Retina (tissue), 1 donor: ENCODE measurements around the gene TMEM174.

ENCODE experiments used
- DNase-seq: peaks from one replicate; pipeline ENCODE4 v3.0.0-alpha.2; 2016

TMEM174 gene, protein sequence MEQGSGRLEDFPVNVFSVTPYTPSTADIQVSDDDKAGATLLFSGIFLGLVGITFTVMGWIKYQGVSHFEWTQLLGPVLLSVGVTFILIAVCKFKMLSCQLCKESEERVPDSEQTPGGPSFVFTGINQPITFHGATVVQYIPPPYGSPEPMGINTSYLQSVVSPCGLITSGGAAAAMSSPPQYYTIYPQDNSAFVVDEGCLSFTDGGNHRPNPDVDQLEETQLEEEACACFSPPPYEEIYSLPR

DNA sequence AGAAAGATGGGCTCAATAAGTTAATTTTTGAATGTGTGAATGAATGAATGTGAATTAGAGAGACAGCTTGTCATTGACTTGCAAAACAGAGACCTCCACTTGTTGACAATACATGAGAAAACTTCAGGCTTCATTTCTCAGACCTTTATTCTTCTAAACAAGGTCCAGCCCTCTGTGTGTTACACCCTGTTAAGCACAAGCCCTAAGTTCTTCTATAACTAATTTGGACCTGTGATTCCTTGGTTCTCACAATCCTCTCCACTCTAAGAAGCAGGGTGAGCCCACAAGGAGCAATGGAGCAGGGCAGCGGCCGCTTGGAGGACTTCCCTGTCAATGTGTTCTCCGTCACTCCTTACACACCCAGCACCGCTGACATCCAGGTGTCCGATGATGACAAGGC is at the start of gene TMEM174:
Gene TMEM174, plus strand, starts transcription at position 243 of the 400 bp plus-strand sequence. Its CDS starts 51 bp downstream, at position 294.
- DNase-seq: no peak

DNA sequence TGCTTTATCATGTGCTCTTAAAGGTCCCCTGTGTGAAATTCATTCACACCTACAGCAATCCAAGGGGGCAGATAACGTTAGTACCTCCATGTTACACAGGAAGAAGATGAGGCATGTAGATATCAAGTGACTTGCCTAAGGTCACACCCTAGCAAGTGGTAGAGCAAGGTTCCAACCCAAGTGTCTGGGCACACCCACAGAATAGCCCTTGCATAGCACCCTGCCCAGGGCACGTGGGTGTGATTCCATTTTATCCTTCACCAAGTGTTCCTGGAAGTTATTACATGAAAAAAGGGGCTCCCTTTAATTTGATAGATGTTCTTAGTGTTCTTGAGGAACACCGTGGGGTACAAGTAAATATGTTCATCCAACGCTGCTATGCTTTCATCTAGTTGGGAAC is 47.7 kb upstream of the TMEM174 start:
- no peak for DNase-seq

DNA sequence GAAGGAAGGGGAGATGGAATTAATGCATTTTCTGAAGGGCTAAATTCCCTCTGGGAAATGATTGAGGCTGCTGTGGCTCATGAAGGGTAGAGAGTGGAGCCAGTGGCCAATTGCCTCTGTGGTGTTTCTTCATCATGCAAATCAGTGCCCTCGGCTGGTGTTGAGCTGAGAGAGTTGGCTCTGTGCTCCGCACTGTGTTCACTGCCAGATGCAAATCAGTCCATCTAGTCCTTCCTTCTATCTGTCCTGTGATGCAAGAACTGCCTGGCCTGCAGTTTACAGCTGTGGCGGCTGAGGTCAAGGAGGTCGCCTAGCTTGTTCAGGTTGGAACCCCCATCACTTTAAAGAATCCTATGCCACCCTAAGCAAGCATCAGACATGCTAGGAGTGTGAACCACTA is 46.6 kb upstream of the TMEM174 start:
- no peak for DNase-seq

DNA sequence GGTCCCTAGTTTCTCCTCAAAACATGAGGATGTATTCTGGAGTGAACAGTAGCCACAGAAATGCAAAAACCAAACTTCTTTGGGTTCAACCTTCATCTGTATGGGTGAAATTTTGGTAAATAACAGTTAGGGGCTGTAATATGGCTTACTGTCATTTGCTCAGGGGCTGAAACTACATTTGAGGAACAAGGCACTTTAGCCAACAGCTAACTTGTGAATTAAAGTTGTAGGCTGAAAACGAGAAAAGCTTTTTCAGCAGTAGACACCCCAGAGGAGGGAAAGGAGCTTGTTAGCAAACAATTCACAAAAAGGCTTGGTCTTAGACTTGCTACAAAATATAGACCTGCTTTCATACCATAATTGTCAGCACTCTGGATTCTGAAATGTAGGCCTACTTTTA is 46.0 kb upstream of the TMEM174 start:
- DNase-seq: no peak

DNA sequence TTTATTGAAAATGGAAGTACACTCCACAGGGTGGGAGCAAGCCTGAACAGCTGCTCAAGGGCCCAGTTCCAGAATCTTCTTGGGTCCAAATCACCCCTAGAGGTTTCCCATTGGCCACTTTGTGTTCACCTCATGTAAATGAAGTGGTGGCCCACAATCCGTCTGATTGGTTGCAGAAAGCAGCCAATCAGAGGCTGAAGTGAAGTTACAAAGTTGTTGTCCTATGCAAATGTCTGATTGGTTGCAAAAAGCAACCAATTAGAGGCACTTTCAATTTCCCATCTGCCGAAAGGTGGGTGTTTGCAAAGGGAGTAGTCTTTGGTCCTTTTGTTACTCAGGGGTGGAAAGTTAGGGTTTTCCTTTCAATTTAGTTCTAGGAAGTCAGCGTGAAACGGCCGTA is 43.9 kb upstream of the TMEM174 start:
- DNase-seq: no peak

DNA sequence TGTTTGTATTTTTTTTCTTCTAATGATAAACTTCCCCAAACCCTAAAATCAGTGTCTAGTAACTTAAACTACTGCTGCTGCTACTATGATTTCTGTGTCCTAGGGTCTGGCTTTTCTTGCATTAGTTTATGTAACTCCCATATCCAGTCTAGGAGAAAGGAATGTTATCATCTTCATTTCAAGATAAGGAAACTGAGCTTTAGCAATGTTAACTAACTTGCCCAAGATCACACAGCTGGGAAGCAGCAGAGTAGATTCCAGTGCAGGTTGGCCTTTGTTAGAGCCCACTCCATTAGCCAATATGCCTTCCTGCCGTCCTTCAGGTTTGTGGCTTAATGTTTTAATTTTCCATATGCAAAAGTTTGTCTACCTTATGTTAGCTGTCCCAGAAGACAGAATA is 42.2 kb upstream of the TMEM174 start:
- DNase-seq: no peak

DNA sequence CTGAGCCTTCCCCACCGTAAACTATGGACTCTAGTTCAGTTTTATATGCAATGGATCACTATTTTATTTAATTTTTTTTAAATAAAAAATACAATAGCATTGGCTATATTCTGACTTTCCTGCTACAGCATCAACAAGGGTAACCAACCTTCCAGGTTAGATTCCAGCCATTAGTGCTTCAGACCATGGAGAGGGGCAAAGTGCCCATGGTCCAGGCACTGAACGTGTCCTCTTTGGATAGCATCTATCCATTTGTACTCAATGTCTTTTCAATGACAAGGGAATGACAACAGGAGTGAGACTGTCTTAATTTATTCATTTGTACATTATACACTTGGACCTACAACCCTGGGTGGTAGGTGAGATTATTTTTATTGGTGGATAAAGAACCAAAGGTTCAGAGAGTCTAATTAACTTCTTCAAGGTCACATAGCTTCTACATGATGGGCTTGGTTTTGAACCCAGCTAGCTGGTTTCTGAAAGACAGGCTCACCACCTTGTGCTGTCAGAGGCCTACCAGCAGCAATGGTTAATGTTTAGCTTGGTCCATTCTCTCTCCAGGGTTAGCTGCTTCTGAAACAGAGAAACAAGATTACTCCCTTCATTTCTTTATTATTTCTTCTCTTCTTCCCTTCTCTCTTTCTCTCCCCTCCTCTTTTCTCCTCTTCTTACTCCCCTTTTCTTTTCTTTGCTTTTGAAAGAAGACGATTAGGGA is 41.1 kb upstream of the TMEM174 start:
- DNase-seq: no peak

DNA sequence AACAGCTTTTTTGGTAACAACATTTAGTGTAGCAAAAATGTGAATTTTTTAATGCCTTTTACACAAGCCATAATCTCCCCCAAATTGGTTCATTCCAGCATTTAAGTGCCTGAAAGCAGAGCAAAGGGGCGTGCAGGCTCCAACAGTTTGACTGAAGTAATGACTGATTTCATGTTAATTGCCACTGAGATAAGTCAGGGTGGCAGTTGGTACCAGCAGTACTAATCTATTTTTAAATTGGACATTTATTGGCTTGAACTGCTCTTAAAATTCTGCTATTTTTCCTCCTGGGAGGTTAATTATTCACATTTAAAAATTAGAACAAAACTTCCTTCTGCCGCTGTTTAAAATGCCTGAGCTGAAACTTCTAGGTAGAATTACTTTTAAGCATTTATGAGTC is 40.2 kb upstream of the TMEM174 start:
- no peak for DNase-seq

DNA sequence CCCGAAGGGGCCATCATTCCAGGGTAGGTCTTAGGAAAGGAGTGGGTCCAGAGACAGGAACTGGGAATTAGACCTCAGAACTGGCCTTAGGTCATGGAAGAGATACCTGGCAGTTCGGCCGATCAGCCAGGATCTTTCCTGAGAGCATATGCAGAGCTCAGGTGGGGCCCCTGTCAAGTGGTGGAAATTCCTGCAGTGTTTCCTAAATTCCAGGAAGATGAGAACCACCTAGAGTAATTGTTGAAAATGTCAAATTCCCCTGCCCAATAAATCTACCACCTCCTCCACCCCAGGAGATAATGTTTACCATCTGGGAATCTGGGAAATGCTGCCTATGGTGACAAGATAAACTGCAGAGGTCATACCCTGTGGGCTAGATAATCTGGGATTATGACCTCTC is 38.0 kb upstream of the TMEM174 start:
- DNase-seq: no peak

DNA sequence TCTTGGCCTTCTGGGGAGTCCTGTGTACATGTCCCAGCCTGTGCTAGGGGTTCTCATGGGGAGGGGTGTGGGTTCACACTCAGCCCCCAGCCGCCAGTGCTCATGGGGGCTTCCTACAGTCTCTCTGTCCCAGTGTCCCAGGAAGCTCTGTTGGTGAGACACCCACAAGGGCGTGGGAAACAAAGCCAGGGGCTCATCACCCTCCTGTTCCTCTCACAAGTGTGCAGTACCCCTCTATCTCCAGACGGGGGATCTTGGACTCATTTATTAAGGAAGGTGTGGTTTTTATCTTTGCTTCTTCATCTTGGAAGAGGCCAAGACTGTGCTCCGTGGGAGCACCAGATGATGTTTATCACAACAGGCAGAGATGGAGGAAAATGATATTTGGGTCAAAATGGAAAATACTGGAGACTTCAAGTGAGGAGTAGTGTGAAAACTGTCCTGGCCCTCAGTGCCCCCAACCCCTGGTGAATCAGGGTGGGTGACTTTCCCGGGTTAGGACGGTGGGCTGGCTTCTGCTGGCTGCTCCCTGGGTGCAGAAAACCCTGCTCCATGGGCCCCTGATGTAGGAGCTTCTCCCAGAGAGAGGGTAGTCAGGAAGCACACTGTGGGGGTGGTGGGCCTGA is 37.5 kb upstream of the TMEM174 start:
- DNase-seq: peak; percentile 20

DNA sequence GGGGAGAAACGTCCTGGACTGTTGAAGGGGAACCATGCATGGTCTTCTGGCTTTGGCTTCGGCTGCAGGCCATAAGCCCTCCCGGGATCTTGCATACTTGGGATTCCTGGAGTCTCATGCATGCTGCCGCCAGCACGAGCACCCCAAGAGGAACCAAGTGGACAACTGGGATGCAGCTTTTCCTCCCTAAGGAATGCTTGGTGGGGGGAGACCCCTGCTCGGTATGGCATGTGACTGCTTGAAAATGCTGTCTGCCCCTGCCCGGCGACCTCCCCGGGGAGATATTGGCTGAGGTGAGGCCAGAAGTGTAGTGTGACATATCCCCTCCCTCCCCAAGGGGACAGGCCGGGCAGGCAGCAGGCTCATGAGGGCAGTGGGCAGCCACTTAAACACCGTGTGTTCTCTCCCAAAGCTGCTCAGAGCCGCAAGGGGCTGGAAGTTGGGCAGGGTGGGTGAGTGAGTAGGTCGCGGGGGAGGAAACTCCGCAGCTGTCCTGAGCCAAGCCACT is 36.9 kb upstream of the TMEM174 start:
- no peak for DNase-seq

DNA sequence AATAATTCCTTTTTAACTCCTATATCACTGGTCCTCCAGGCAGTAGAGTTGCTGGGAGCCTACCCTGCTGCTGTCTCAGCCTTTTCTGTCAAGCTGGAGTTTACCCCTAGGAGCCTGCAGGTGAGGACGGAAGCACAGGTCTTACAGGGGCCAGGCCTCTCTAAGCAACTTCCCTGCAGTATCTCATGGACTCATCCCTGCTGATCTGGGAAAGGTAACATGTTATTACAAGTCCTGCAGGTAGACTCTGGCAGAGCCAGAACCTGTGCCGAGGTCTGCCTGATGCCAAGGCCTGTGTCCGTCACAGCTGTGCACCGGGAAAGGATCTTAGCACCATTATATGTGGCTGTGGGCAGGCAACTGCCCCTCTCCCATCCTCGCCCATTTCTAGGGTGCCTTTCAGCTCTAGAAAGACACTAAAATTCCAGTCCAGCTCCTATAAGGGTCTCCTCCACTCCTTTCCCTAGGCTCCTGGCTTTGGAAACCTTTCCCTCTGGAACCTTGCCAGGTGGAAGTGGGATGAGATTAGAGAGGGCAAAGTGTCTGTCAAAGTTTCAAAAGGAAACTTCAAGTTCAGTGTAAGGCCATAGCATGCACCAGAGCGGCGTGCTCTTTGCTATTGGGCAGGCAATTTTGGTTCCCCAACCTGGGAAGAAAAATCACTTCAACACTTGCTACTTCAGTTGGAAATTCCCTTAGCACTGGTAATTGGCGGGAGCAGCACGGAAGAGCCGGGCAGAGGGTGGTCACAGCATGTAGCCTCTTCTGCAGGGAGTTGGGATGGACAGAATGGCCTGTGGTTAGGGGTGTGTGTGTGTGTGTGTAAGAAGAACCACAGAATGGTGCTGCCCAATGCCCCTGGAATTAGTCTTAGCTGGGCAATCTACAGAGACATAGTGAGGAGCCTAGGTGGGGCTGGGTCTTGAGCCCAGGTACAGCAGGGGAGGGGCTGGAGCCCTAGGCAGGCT is 35.1 kb upstream of the TMEM174 start:
- DNase-seq: no peak

DNA sequence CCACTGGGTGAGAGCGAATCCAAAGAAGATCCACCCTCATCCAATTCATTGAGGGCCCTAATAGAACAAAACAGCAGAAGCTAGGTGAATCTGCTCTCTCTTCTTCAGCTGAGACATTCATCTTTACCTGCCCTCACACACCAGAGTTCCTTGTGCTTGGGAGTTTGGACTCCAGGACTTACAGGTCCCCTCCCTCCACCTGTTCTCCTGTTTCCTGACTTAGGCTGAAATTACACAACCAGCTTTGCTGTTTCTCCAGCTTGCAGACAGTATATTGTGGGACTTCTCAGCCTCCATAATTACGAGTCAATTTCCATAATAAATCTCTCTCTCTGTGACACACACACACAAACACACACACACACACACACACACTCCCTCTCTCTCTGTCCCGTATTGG is 33.5 kb upstream of the TMEM174 start:
- DNase-seq: no peak

DNA sequence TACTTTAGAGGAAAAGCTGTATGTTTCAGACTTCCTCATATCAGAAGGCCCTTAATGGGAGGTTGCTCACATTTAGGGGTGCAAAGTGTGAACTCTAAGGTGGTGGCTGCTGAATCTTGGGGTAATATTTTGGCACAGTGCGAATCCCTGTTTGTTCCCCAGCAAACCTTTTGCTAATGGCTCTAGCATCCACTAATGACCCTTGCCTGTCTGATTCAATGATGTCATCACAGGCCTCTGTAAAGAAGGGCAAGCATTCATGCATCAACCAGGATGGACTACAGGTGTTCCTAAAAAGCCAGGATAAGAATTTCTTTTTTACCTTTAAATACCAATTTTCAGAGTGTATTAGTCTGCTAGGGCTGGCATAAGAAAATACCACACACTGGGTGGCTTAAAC is 32.2 kb upstream of the TMEM174 start:
- DNase-seq: no peak

DNA sequence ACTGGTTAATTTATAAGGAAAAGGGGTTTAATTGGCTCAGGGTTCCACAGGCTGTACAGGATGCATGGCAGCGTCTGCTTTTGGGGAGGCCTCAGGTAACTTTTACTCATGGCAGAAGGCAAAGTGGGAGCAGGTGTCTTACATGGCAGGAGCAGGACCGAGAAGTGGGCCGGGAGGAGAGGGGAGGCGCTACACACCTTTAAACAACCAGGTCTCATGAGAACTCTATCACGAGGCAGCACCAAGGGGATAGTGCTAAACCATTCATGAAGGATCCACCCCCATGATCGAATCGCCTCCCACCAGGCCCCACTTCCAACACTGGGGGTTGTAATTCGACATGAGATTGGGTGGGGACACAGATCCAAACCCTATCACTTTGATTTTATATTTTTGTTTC is 31.0 kb upstream of the TMEM174 start:
- DNase-seq: no peak

DNA sequence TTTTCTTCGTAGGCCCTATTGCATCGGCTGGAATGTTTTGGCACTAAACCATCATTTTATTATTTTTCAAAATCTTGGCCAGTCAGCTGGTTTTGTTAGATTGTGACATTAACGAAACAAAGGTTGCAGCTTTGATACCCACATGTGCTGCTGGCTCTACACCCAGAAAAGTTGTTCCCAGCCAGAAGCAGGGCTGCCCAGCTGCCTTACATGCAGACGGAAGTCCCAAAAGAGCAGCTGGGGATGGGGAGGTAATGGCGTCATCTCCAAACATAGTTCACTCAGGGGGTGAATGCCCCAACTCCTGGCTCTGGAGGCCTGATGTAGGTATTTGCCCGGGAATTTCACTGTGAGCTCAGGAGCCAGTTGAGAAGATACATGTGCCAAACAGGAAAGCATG is 29.3 kb upstream of the TMEM174 start:
- DNase-seq: no peak

DNA sequence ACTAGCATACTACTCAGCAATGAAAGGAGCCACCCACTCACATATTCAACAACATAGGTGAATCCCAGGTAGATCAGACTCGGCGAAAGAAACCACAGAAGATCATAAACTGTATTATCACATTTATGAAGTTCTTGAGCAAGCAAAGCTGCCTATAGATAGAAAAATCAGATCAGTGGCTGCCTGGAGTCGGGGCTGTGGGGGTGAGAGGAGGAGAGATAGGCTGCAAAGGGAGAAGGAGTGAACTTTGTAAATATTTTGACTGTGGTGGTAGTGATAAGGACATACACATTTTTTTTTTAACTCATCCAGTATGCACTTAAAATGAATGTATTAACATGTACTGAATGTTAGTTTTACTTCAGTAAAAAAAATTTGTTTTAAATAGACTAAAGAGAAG is 23.5 kb upstream of the TMEM174 start:
- DNase-seq: no peak

DNA sequence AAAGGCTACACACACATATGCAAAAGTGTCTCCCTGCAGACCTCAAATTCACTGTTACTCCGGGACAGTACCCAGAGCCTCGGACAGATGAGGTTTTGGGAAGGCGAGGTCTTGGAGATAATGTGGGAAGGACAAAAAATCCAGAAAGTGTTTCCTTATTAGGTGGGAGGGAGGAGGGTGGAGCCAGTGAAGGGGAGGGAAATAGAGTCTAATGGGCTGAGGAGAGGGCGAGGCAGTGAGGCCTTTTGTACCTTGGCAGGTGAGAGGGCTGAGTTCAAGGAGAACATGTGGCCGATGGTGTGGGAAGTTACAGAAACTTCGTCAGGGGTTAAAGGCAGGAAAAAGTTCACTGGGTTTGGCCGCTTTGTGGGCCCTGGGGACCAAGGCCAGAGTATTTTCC is 22.1 kb upstream of the TMEM174 start:
- no peak for DNase-seq

DNA sequence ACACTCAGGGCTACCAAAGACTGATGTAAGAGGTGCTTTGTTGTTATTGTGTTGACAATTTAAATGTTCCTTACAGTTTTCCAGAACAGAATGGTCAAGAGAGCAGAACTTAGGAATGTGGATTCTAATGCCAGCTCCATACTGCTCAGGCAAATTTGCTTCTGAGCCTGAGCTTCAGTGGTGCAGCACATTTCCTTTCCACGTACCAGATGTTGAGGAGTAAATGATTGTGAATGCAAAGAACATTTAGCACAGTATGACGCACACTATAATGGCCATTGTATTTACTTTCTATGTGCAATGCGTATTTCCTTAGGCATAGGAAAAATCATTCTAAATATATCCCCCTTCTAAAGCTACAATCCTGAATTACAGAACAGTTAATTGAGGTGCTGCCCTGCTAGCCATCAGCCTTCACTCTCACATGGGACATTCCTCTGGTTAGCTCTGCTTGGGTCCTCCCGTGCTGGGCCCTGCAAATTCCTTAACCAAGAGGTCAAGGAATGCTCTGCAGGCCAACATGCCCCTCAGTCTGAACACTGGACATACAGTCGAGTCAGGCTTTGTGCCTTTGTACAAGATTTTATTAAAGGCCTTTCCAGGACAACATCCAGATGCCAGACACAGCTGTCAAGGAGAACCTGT is 21.1 kb upstream of the TMEM174 start:
- no peak for DNase-seq

DNA sequence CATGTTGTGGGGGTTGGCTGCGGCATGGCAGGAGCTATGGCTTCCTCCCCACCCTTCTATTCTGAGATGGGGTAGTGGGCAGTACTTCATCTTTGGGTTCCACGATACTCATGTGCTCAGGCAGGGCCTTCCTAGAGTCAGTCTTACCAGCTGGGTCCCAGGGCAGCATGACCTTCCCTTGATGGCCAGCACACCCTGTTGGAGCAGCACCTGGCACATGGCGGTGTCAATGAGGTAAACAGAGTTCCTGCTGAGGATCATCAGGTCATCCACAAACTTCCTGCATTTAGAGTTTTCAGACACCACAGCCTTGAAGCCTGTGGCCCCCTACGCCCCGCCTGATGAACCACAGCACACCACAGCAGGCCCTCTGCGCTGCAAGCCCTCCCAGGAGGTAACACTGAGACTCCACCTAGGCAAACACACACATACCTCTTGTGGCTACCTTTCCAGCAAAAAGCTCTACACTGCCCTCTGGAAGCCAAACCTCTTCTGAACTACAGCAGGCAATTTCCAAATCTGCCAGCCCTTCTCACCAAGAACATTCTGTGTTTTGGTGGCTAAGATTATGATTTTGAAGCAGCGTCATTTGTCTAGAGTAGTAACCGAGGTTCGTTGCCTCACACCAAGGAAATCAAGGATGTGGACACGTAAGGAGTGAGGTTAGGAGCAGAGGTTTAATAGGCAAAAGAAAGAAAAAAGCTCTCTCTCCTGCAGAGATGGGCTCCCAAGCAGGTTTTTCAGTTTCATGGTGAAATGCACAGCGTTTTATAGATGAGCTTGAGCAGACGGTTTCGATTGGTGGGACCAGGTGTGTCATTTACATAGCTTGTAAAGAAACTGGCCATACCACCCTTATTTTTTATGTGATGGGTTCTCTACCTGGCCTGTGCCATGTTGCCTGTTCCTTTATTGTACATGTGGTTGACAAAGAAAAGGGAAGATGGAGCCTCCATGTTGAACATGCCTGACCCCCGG is 20.3 kb upstream of the TMEM174 start:
- DNase-seq: no peak

DNA sequence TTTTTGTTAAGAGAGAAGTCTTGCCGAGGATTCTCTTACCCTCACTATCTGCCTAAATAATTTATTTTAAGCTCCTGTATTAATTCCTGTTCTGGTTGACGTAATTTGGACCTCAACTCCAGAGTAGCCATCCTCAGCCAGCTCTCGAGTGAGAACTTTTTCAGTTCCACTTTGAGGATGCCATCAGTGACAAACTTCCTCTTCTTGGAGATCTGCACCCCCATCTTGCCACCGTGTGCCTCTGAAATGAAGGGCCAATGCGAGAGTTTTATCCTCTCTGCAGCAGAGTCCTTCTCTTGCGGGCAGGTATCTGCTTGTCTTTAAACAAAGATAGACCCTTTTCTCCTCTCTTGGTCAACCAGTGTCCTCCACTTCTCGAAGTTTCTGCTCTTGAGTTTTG is 19.5 kb upstream of the TMEM174 start:
- no peak for DNase-seq
